Transverse colon (tissue), 4 donors: ENCODE data around the gene MSL2. TPM values are rescaled to one million over a fixed set of nuclear protein-coding genes. Genes with fewer than 3 reads are reported as not detected.

Experiments
- DNase-seq: peaks from one replicate; pipeline ENCODE4 v3.0.0-alpha.2; 2019
- H3K27ac ChIP-seq, 4 donors: fragments of 200-600 bp; sonication (generic); 2 replicates each; pipeline ENCODE4 v1.5.1; 2016 to 2018; ENCODE audit warnings: inconsistent platforms in 4 of 4
- H3K27me3 ChIP-seq: fragments of 200-600 bp; sonication (generic); 2 replicates; pipeline ENCODE4 v1.5.1; 2017; ENCODE audit warnings: inconsistent platforms
- H3K36me3 ChIP-seq, 4 donors: fragments of 200-600 bp; sonication (generic); 2 replicates each; pipeline ENCODE4 v1.5.1; 2017 to 2019; ENCODE audit warnings: inconsistent platforms in 4 of 4
- H3K4me1 ChIP-seq, 4 donors: fragments of 200-600 bp; sonication (generic); 2 replicates each; pipeline ENCODE4 v1.5.1; 2017 to 2020; ENCODE audit warnings: inconsistent platforms in 4 of 4
- H3K4me3 ChIP-seq, 4 donors: fragments of 200-600 bp; sonication (generic); 1 replicate in 1 of 4; 2 replicates in 3 of 4; pipeline versions ENCODE4 v1.5.1 to v1.6.1; 2017 to 2019; ENCODE audit warnings: inconsistent platforms in 4 of 4
- H3K9me3 ChIP-seq, 2 donors: fragments of 200-600 bp; sonication (generic); 2 replicates each; pipeline ENCODE4 v1.5.1; 2017 to 2019; ENCODE audit warnings: inconsistent platforms in 2 of 2
- POLR2AphosphoS5 ChIP-seq, 3 donors: sonication (generic); formaldehyde crosslinking; IDR thresholded peaks; one replicate each; pipeline ENCODE4 v1.6.1; 2016; ENCODE audit warnings: antibody characterized with exemption in 3 of 3
- WGBS, 2 donors: methylation state at CpG; one replicate each; pipeline ENCODE4 v1.1.5; 2018; ENCODE audit warnings: low coverage in 1 of 2; 5-methylcytosine and 5-hydroxymethylcytosine counted together
- in situ Hi-C, 4 donors: fragments of 200-750 bp; cut with MboI; loops; one replicate each; pipeline versions ENCODE4 v1.15.0 to v1.15.1; 2017; ENCODE audit warnings: low sequenced_read_pairs in 3 of 4, low pct_ligation_motif_present in 1 of 4, low pct_unique_long_range_greater_than_20kb in 1 of 4
- intact Hi-C: fragments of 100-400 bp; cut with DNase I; formaldehyde crosslinking; loops from one replicate; pipeline ENCODE4 v1.15.1; 2023; ENCODE audit warnings: low total_unique reads
- total RNA-seq, 4 donors: library from RNA; depleted of rRNA; stranded (reverse); fragments of >200 nt; gene quantifications; one replicate each; pipeline ENCODE4 v1.1.0, GENCODE V29; 2016
- TF ChIP-seq, protein P1 (sequence below), 5 experiments: fragments of 200-600 bp in 3 of 5; fragments of 450-650 bp in 2 of 5; sonication (generic) in 3 of 5; IDR thresholded peaks; 1 replicate in 2 of 5; 2 replicates in 3 of 5; pipeline ENCODE4 v1.5.1; 2016 to 2017; ENCODE audit warnings: antibody characterized with exemption in 5 of 5, inconsistent platforms in 3 of 5, mild to moderate bottlenecking in 2 of 5, moderate library complexity in 1 of 5

MSL2 gene
- total RNA-seq, 4 donors from 2014 or later = 18.2 to 42.7 (median 31.7) TPM

DNA sequence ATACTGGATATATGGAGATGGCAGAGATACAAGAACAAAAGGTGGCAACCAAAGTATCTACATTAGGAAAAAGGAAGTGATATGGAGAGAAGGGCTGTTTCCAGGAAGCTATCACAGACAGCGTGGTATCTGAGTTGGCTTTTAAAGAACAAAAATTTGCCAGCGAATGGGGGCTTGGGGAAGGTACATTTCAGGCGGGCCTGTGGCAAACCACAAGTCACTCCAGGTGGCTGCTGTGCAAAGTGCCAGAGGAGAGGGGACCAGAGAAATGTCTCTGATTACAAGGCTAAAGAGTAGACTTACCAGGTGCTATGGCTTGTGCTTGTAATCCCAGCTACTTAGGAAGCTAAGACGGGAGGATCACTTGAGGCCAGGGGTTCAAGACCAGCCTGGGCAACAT is 91.1 kb downstream of the MSL2 start:
- intact Hi-C loops = no loop called here
- Histone ChIP-seq H3K27me3 (no peaks in the 10 kb centered on the region), H3K36me3 (peaks cover 0 to 26% (median 0%) of the 10 kb centered on the region in 4 donors), H3K4me1 (no peaks in the 10 kb centered on the region), H3K27ac (no peak overlapping the region), H3K4me3 (no peak overlapping the region), H3K9me3 (no peaks in the 10 kb centered on the region)
- in situ Hi-C loops = no loop called here
- 77 to 91% methylated on average over 4 of the region's 4 CpGs for WGBS, 2 donors
- DNase-seq = no peak
- TF ChIP-seq, protein P1, sequence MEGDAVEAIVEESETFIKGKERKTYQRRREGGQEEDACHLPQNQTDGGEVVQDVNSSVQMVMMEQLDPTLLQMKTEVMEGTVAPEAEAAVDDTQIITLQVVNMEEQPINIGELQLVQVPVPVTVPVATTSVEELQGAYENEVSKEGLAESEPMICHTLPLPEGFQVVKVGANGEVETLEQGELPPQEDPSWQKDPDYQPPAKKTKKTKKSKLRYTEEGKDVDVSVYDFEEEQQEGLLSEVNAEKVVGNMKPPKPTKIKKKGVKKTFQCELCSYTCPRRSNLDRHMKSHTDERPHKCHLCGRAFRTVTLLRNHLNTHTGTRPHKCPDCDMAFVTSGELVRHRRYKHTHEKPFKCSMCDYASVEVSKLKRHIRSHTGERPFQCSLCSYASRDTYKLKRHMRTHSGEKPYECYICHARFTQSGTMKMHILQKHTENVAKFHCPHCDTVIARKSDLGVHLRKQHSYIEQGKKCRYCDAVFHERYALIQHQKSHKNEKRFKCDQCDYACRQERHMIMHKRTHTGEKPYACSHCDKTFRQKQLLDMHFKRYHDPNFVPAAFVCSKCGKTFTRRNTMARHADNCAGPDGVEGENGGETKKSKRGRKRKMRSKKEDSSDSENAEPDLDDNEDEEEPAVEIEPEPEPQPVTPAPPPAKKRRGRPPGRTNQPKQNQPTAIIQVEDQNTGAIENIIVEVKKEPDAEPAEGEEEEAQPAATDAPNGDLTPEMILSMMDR (IDR thresholded peaks at IDR 0.05) = no peak
- TF ChIP-seq POLR2AphosphoS5 (IDR thresholded peaks at IDR 0.05) = no peak

Other genes with a start within 250 kb of the MSL2 start
- 10 to 100 TPM; 34.7 to 73.4 (median 38.8) TPM for gene PPP2R3A, start 230.6 kb downstream of the MSL2 start, total RNA-seq
- gene PCCB, start 54.0 kb upstream of the MSL2 start, total RNA-seq = 10 to 100 TPM in 3 of 4 donors, 1 to 10 TPM in 1; 5.2 to 63.1 (median 48.0) TPM